ENCODE measurements around the gene ASIC4.

DNA sequence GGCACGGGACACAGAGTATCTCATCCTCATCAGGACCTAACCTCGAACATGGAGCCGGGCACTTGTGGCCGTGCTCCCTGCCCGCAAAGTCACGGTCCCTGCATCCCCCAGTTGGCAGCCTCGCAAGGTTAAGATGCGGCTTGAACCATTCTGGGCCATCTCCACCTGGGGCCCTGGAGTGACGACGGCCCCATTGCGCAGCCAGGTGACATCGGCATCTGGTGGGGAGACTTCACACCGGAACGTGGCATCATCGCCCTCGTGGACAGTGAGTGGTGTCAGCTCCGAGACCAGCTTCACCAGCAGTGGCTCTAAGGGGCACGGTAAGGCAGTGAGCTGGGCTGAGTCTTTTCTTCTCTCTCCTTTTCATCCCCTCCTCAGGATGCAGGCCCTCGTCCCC is 42.1 kb downstream of the ASIC4 start:
- TF ChIP-seq EP300 (IDR thresholded peaks at IDR 0.05; ENCODE audit: borderline replicate concordance) (no peak), RAD21 (IDR thresholded peaks at IDR 0.05; ENCODE audit: low read depth) (no peak), FOXM1 (IDR thresholded peaks at IDR 0.05; ENCODE audit: borderline replicate concordance, low read depth) (no peak), CEBPB (IDR thresholded peaks at IDR 0.05) (no peak), TCF12 (IDR thresholded peaks at IDR 0.05; ENCODE audit: low read depth) (no peak)
- TF ChIP-seq, protein P1, sequence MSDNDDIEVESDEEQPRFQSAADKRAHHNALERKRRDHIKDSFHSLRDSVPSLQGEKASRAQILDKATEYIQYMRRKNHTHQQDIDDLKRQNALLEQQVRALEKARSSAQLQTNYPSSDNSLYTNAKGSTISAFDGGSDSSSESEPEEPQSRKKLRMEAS (IDR thresholded peaks at IDR 0.05): no peak
